GM19238 (cell line): ENCODE measurements around the gene CARD8.
A peak's percentile ranks its signal among the peaks of the same experiment; 100 is the strongest.

Source experiments
- DNase-seq: peaks from one replicate; pipeline ENCODE4 v3.0.0; 2011; ENCODE audit warnings: low spot score; ENCODE audit not compliant: insufficient read length

Gene CARD8

GRCh38 chr19:48171710-48172109, 84.0 kb downstream of the CARD8 start:
- DNase-seq, result no peak

GRCh38 chr19:48170817-48171347, 84.8 kb downstream of the CARD8 start:
- DNase-seq, result no peak

GRCh38 chr19:48169939-48170803, 85.5 kb downstream of the CARD8 start, which contains the start of the genes LIG1 and ZSWIM9:
LIG1 (minus strand) TSS chr19:48170344; CDS start chr19:48165566, 4,778 bp downstream.
ZSWIM9 (plus strand) TSS chr19:48170680; CDS start chr19:48171803, 1,123 bp downstream.
- peak; percentile 97 for DNase-seq

- peak; percentile 76 for DNase-seq
These were observed 86.2 kb downstream of the CARD8 start for GRCh38 chr19:48169578-48169938.

GRCh38 chr19:48168689-48169088, 87.0 kb downstream of the CARD8 start:
- DNase-seq, result no peak

GRCh38 chr19:48158210-48158790, 97.4 kb downstream of the CARD8 start:
- DNase-seq, result no peak
